HEK293 (cell line): ENCODE results near the gene TAX1BP1.
A peak's percentile ranks its signal among the peaks of the same experiment; 100 is the strongest.

Experiments used
- CTCF ChIA-PET: fragments of 350-600 bp; formaldehyde crosslinking; extraction: SDS; loops from one replicate; lab custom pipeline; 2021; ENCODE audit warnings: antibody characterized with exemption; lab: Yijun Ruan, JAX
- POLR2A ChIA-PET: fragments of 300-600 bp; formaldehyde crosslinking; extraction: SDS; loops from one replicate; lab custom pipeline; 2020; ENCODE audit warnings: antibody characterized with exemption, inconsistent platforms; lab: Yijun Ruan, JAX
- H3K27ac ChIP-seq: fragments of 200-500 bp; sonication (Bioruptor generic); 2 replicates; pipeline ENCODE4 v1.5.1; 2014; ENCODE audit warnings: low read depth, low read length, control low read depth, inconsistent platforms; ENCODE audit errors: extremely low read depth
- H3K36me3 ChIP-seq, 2 experiments: fragments of 200-500 bp in 1 of 2; sonication (Bioruptor generic) in 1 of 2; 1 replicate in 1 of 2; 2 replicates in 1 of 2; pipeline ENCODE4 v1.5.1; 2014 to 2017; ENCODE audit warnings: inconsistent platforms in 2 of 2, low read length in 2 of 2; ENCODE audit not compliant: control insufficient read depth in 2 of 2, insufficient read depth in 1 of 2
- H3K4me1 ChIP-seq: fragments of 200-500 bp; sonication (Bioruptor generic); 2 replicates; pipeline ENCODE4 v1.5.1; 2014; ENCODE audit warnings: mild to moderate bottlenecking, low read length, inconsistent platforms; ENCODE audit not compliant: control insufficient read depth, insufficient read depth
- H3K4me3 ChIP-seq: 2 replicates; pipeline ENCODE4 v1.5.1; 2011; ENCODE audit warnings: low read depth, mild to moderate bottlenecking, control low read depth, low read length, moderate library complexity
- H3K9me3 ChIP-seq: fragments of 200-500 bp; sonication (Bioruptor generic); 2 replicates; pipeline ENCODE4 v1.5.1; 2014; ENCODE audit warnings: low read depth, low read length, inconsistent platforms; ENCODE audit not compliant: control insufficient read depth, insufficient read depth
- EGR2 ChIP-seq: fragments of 450-650 bp; formaldehyde crosslinking; IDR thresholded peaks from 2 replicates; pipeline ENCODE4 v1.5.1; 2016; ENCODE audit warnings: low read depth, missing biosample characterization, missing genetic modification characterization
- PBX3 ChIP-seq: sonication (generic); formaldehyde crosslinking; IDR thresholded peaks from 2 replicates; pipeline ENCODE4 v1.8.1; 2022; ENCODE audit warnings: mild to moderate bottlenecking, moderate library complexity, missing genetic modification reagents
- SCRT2 ChIP-seq: fragments of 450-650 bp; formaldehyde crosslinking; IDR thresholded peaks from 2 replicates; pipeline ENCODE4 v1.5.1; 2016; ENCODE audit warnings: missing biosample characterization, missing genetic modification characterization
- SP7 ChIP-seq: fragments of 450-650 bp; formaldehyde crosslinking; IDR thresholded peaks from 2 replicates; pipeline ENCODE4 v1.5.1; 2016; ENCODE audit warnings: missing biosample characterization, missing genetic modification characterization
- TCF7L2 ChIP-seq: IDR thresholded peaks from 2 replicates; pipeline ENCODE4 v1.6.1; 2011; ENCODE audit warnings: low read depth, mild to moderate bottlenecking, inconsistent platforms, low read length, moderate library complexity, borderline replicate concordance
- ZBTB20 ChIP-seq: fragments of 450-650 bp; formaldehyde crosslinking; IDR thresholded peaks from 2 replicates; pipeline ENCODE4 v1.5.1; 2016; ENCODE audit warnings: missing biosample characterization, missing genetic modification characterization
- ZBTB44 ChIP-seq: fragments of 450-650 bp; IDR thresholded peaks from 2 replicates; pipeline ENCODE4 v1.5.1; 2018; ENCODE audit warnings: missing biosample characterization, mild to moderate bottlenecking, missing genetic modification characterization
- ZBTB7A ChIP-seq: fragments of 450-650 bp; formaldehyde crosslinking; IDR thresholded peaks from 2 replicates; pipeline ENCODE4 v1.5.1; 2016; ENCODE audit warnings: low read depth, missing biosample characterization, missing genetic modification characterization
- ZBTB8A ChIP-seq: fragments of 450-650 bp; formaldehyde crosslinking; IDR thresholded peaks from 2 replicates; pipeline ENCODE4 v1.5.1; 2016; ENCODE audit warnings: missing biosample characterization, missing genetic modification characterization
- ZNF140 ChIP-seq: fragments of 450-650 bp; formaldehyde crosslinking; IDR thresholded peaks from 2 replicates; pipeline ENCODE4 v1.5.1; 2016; ENCODE audit warnings: missing biosample characterization, missing genetic modification characterization
- ZNF174 ChIP-seq: fragments of 450-650 bp; formaldehyde crosslinking; IDR thresholded peaks from 2 replicates; pipeline ENCODE4 v1.5.0; 2017; ENCODE audit warnings: missing biosample characterization, mild to moderate bottlenecking, missing genetic modification characterization
- ZNF214 ChIP-seq: fragments of 450-650 bp; formaldehyde crosslinking; IDR thresholded peaks from 2 replicates; pipeline ENCODE4 v1.5.1; 2017; ENCODE audit warnings: missing biosample characterization, mild to moderate bottlenecking, missing genetic modification characterization, borderline replicate concordance
- ZNF221 ChIP-seq: fragments of 450-650 bp; formaldehyde crosslinking; IDR thresholded peaks from 2 replicates; pipeline ENCODE4 v1.5.1; 2017; ENCODE audit warnings: missing biosample characterization, missing genetic modification characterization, borderline replicate concordance
- ZNF23 ChIP-seq: fragments of 450-650 bp; formaldehyde crosslinking; IDR thresholded peaks from 2 replicates; pipeline ENCODE4 v1.5.1; 2016; ENCODE audit warnings: missing biosample characterization, missing genetic modification characterization, borderline replicate concordance
- ZNF311 ChIP-seq: fragments of 450-650 bp; formaldehyde crosslinking; IDR thresholded peaks from 2 replicates; pipeline ENCODE4 v1.5.1; 2017; ENCODE audit warnings: missing biosample characterization, missing genetic modification characterization, borderline replicate concordance
- ZNF350 ChIP-seq: fragments of 450-650 bp; formaldehyde crosslinking; IDR thresholded peaks from 2 replicates; pipeline ENCODE4 v1.5.0; 2017; ENCODE audit warnings: missing biosample characterization, mild to moderate bottlenecking, missing genetic modification characterization
- ZNF423 ChIP-seq: fragments of 450-650 bp; formaldehyde crosslinking; IDR thresholded peaks from 2 replicates; pipeline ENCODE4 v1.5.1; 2016; ENCODE audit warnings: missing biosample characterization, missing genetic modification characterization
- ZNF571 ChIP-seq: fragments of 450-650 bp; formaldehyde crosslinking; IDR thresholded peaks from 2 replicates; pipeline ENCODE4 v1.5.0; 2017; ENCODE audit warnings: missing biosample characterization, missing genetic modification characterization
- ZNF596 ChIP-seq: fragments of 450-650 bp; IDR thresholded peaks from 2 replicates; pipeline ENCODE4 v1.5.0; 2018; ENCODE audit warnings: missing biosample characterization, mild to moderate bottlenecking, missing genetic modification characterization, moderate library complexity
- ZNF621 ChIP-seq: fragments of 450-650 bp; formaldehyde crosslinking; IDR thresholded peaks from 2 replicates; pipeline ENCODE4 v1.5.1; 2017; ENCODE audit warnings: missing biosample characterization, missing genetic modification characterization
- ZNF707 ChIP-seq: fragments of 450-650 bp; formaldehyde crosslinking; IDR thresholded peaks from 2 replicates; pipeline ENCODE4 v1.5.1; 2016; ENCODE audit warnings: missing biosample characterization, missing genetic modification characterization
- ZSCAN4 ChIP-seq: fragments of 450-650 bp; formaldehyde crosslinking; IDR thresholded peaks from 2 replicates; pipeline ENCODE4 v1.5.1; 2017; ENCODE audit warnings: missing biosample characterization, missing genetic modification characterization
- ZSCAN5A ChIP-seq: fragments of 450-650 bp; formaldehyde crosslinking; IDR thresholded peaks from 2 replicates; pipeline ENCODE4 v1.5.1; 2016; ENCODE audit warnings: missing biosample characterization, missing genetic modification characterization

The TAX1BP1 gene

GRCh38 chr7:27777662-27778061 is 37.7 kb downstream of the TAX1BP1 start (continued):
- no peak for TF ChIP-seq ZNF707 (tag by site-specific recombination)
- no peak for TF ChIP-seq ZNF350 (tag by site-specific recombination)

GRCh38 chr7:27779873-27780272 is 39.9 kb downstream of the TAX1BP1 start:
- H3K4me3 ChIP-seq: no peak overlapping the region
- ChIA-PET POLR2A (no interaction called here), CTCF (interaction anchor here (0.6 to 0.7 kb wide), 2 partner anchors 21 to 87 kb away, joined by 3 read pairs; no protein-coding TSS in a partner anchor)
- no peaks in the 10 kb centered on the region; the same call in 1 of the 2 replicates for H3K4me1 ChIP-seq
- no peak for TF ChIP-seq ZSCAN5A (tag by site-specific recombination)
- TF ChIP-seq ZNF311 (tag by site-specific recombination): no peak
- TF ChIP-seq SP7: no peak
- no peak for TF ChIP-seq EGR2 (tag by site-specific recombination)
- TF ChIP-seq ZSCAN4: no peak
- no peak for TF ChIP-seq ZNF423 (tag by site-specific recombination)
- H3K36me3 ChIP-seq: no peaks in the 10 kb centered on the region
- H3K27ac ChIP-seq: no peak overlapping the region
- H3K9me3 ChIP-seq: no peaks in the 10 kb centered on the region

- ChIA-PET POLR2A (no interaction called here), CTCF (interaction anchor here (0.6 to 1.3 kb wide), 3 partner anchors 9 to 581 kb away, joined by 3 read pairs; partner anchors contain the start of gene HOXA13)
Observed at GRCh38 chr7:27781188-27781587, 41.2 kb downstream of the TAX1BP1 start.

GRCh38 chr7:27782849-27783248 is 42.9 kb downstream of the TAX1BP1 start:
- H3K4me1 ChIP-seq: no peaks in the 10 kb centered on the region; the same call in 1 of the 2 replicates
- H3K27ac ChIP-seq: no peak overlapping the region
- peaks cover 17 to 20% of the 10 kb centered on the region in 2 experiments for H3K36me3 ChIP-seq
- H3K4me3 ChIP-seq: no peak overlapping the region
- POLR2A ChIA-PET: interaction anchor here (1.2 kb wide), 1 partner anchor 37 kb away, joined by 4 read pairs; no protein-coding TSS in a partner anchor
- no peaks in the 10 kb centered on the region for H3K9me3 ChIP-seq
- CTCF ChIA-PET: interaction anchor here (1.0 to 2.0 kb wide), 7 partner anchors 9 to 583 kb away, joined by 3 to 7 read pairs (median 4); partner anchors contain the start of gene HOXA13
- TF ChIP-seq ZNF621 (tag by site-specific recombination) (no peak), ZNF140 (tag by site-specific recombination) (no peak), ZNF221 (tag by site-specific recombination) (no peak), ZNF214 (tag by site-specific recombination) (no peak), ZBTB7A (no peak), ZNF596 (tag by site-specific recombination) (no peak), ZNF174 (tag by site-specific recombination) (no peak), ZBTB8A (tag by site-specific recombination) (no peak), ZBTB20 (tag by site-specific recombination) (no peak), ZNF23 (no peak), PBX3 (CRISPR knock-in tag) (no peak), ZNF571 (tag by site-specific recombination) (no peak), ZBTB44 (tag by site-specific recombination) (no peak), TCF7L2 (no peak)
- TF ChIP-seq, all 188 proteins: peak for 0

More at GRCh38 chr7:27781188-27781587, 41.2 kb downstream of the TAX1BP1 start:
- peaks cover 5 to 11% of the 10 kb centered on the region in 2 experiments for H3K36me3 ChIP-seq
- TF ChIP-seq SCRT2 (tag by site-specific recombination) (peak; percentile 83), ZNF23 (no peak)
- no peaks in the 10 kb centered on the region; the same call in 1 of the 2 replicates for H3K4me1 ChIP-seq
- H3K9me3 ChIP-seq: no peaks in the 10 kb centered on the region
- H3K4me3 ChIP-seq: no peak overlapping the region
- H3K27ac ChIP-seq: no peak overlapping the region
